Natural killer cell (primary cell): ENCODE data around the gene TIAM1. TPM values are rescaled to one million over a fixed set of nuclear protein-coding genes. Genes with fewer than 3 reads are reported as not detected.

Experiments
- ATAC-seq, 3 donors: fragments of 150-1000 bp in 2 of 3; fragments of 200-7000 bp in 1 of 3; cut with Tn5 transposase; 1 replicate in 1 of 3; 2 replicates in 2 of 3; pipeline ENCODE4 v1.10.0; 2021; ENCODE audit warnings: mild to moderate bottlenecking in 2 of 3, moderate library complexity in 2 of 3
- DNase-seq, 2 donors: peaks; one replicate each; pipeline versions ENCODE4 v3.0.0 to v3.0.0-alpha.2; 2013 to 2021; ENCODE audit warnings: mixed read lengths in 1 of 2
- H3K27ac ChIP-seq: one replicate; pipeline ENCODE4 v1.5.1; 2013; ENCODE audit warnings: mild to moderate bottlenecking, low read length
- H3K27me3 ChIP-seq: one replicate; pipeline ENCODE4 v1.6.1; 2013; ENCODE audit warnings: low read length; ENCODE audit not compliant: control insufficient read depth, insufficient read depth
- H3K36me3 ChIP-seq: one replicate; pipeline ENCODE4 v1.6.1; 2013; ENCODE audit warnings: low read length; ENCODE audit not compliant: control insufficient read depth, insufficient read depth
- H3K4me1 ChIP-seq: one replicate; pipeline ENCODE4 v1.6.1; 2013; ENCODE audit warnings: low read length; ENCODE audit not compliant: control insufficient read depth, insufficient read depth
- H3K4me3 ChIP-seq: one replicate; pipeline ENCODE4 v1.5.1; 2013; ENCODE audit warnings: low read length
- H3K9me3 ChIP-seq: one replicate; pipeline ENCODE4 v1.6.1; 2013; ENCODE audit warnings: low read length; ENCODE audit not compliant: control insufficient read depth, insufficient read depth
- H3K27ac Mint-ChIP-seq, 2 donors: one replicate each; pipeline ENCODE4 v1.8.0; 2022; ENCODE audit warnings: mild to moderate bottlenecking in 2 of 2, mixed read lengths in 2 of 2, moderate library complexity in 1 of 2
- H3K27me3 Mint-ChIP-seq, 2 donors: one replicate each; pipeline ENCODE4 v1.8.0; 2022; ENCODE audit warnings: low read depth in 2 of 2, mixed read lengths in 2 of 2
- H3K36me3 Mint-ChIP-seq: one replicate; pipeline ENCODE4 v1.8.0; 2022; ENCODE audit warnings: mixed read lengths
- H3K4me1 Mint-ChIP-seq, 2 donors: one replicate each; pipeline ENCODE4 v1.8.0; 2022; ENCODE audit warnings: mixed read lengths in 2 of 2
- H3K4me3 Mint-ChIP-seq: one replicate; pipeline ENCODE4 v1.8.0; 2022; ENCODE audit warnings: mild to moderate bottlenecking, moderate library complexity, mixed read lengths
- H3K9me3 Mint-ChIP-seq, 2 donors: one replicate each; pipeline ENCODE4 v1.8.0; 2022; ENCODE audit warnings: mixed read lengths in 2 of 2
- CTCF ChIP-seq: fragments of 200-600 bp; IDR thresholded peaks from one replicate; pipeline ENCODE4 v1.8.0; 2022; ENCODE audit warnings: antibody characterized with exemption
- WGBS: methylation state at CpG from one replicate; pipeline ENCODE4 v1.1.7; 2013; ENCODE audit warnings: missing lambda C conversion rate; ENCODE audit not compliant: insufficient coverage; 5-methylcytosine and 5-hydroxymethylcytosine counted together
- intact Hi-C: fragments of 100-400 bp; cut with micrococcal nuclease; formaldehyde crosslinking; loops from one replicate; pipeline ENCODE4 v1.14.2; 2022
- total RNA-seq, 4 donors: library from RNA; stranded (reverse); fragments of 120-200 nt in 1 of 4; gene quantifications; one replicate each; pipeline versions ENCODE4 v1.2.3 to v1.2.4, GENCODE V29; 2013 to 2022

Gene TIAM1
- total RNA-seq, 3 donors from 2014 or later (not counting 1 experiment from before 2014, with no cell fraction given): 19.1 to 32.3 (median 19.4) TPM

- peaks cover 11 to 12% of the 10 kb centered on the region in 2 donors for H3K4me1 Mint-ChIP-seq
- H3K36me3 Mint-ChIP-seq: peaks cover 12% of the 10 kb centered on the region
- ATAC-seq: no peak
Observed at GRCh38 chr21:31236528-31236927, 107.5 kb downstream of the TIAM1 start.

DNA sequence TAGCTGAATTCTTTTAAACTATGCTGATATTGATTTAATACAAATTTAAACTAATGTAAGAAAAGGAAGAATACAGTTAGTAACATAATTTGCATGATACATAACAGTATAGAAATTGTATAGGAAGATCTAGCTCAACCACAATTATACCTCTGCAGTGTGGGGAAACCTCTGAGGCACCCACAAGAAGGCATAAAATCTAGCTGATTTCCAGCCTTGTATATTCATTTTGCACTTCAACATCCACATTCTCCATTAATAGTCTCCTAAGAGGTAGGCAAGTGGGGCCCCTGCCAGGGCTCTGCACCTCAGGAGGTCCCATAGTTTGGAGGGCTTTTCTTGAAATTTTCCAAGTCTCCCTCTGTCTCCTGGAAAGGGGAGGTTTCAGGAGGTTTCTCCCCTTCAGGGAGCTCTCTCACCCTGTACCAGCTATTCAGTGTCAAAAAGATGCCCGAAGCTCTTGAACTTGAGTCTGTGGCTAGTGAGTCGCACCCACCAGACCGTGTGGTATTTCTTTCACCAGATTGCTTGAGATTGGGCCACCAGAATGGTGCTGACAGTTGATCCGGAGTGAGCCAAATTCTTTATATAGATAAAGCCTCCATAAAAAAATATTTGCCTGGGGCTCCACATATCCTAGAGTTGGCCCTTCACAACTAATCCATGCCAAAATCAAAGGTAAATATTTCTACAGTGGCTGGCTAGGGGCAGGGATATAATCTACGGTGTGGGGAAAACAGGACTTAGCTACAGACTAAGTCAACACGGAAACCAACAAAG is 108.2 kb downstream of the TIAM1 start:
- H3K4me1 ChIP-seq: peaks cover 6% of the 10 kb centered on the region
- Mint-ChIP-seq H3K4me1 (peaks cover 11 to 12% of the 10 kb centered on the region in 2 donors), H3K9me3 (peaks cover 3 to 5% of the 10 kb centered on the region in 2 donors), H3K4me3 (no peak overlapping the region), H3K27me3 (no peaks in the 10 kb centered on the region), H3K27ac (no peak overlapping the region), H3K36me3 (peaks cover 6% of the 10 kb centered on the region)
- no peak for TF ChIP-seq CTCF
- H3K9me3 ChIP-seq: peaks cover 5% of the 10 kb centered on the region
- no peak overlapping the region for H3K4me3 ChIP-seq
- no peak overlapping the region for H3K27ac ChIP-seq
- intact Hi-C loops: no loop called here
- DNase-seq (no peak), ATAC-seq (peak in 1 of 3 donors; percentile 45)
- H3K27me3 ChIP-seq: no peaks in the 10 kb centered on the region
- 59% methylated on average over 6 of the region's 6 CpGs for WGBS
- no peaks in the 10 kb centered on the region for H3K36me3 ChIP-seq

More at GRCh38 chr21:31236528-31236927, 107.5 kb downstream of the TIAM1 start:
- peaks cover 3 to 6% of the 10 kb centered on the region in 2 donors for H3K9me3 Mint-ChIP-seq
- Histone ChIP-seq H3K27me3 (no peaks in the 10 kb centered on the region), H3K4me1 (peaks cover 6% of the 10 kb centered on the region), H3K4me3 (no peak overlapping the region), H3K9me3 (peaks cover 5% of the 10 kb centered on the region), H3K27ac (no peak overlapping the region), H3K36me3 (no peaks in the 10 kb centered on the region)
- no peak overlapping the region for H3K27ac Mint-ChIP-seq
- TF ChIP-seq CTCF: no peak
- intact Hi-C loops: no loop called here
- no peak overlapping the region for H3K4me3 Mint-ChIP-seq
- peak in 1 of 2 donors; percentile 10 for DNase-seq
- 51% methylated on average over 5 of the region's 5 CpGs for WGBS
- no peaks in the 10 kb centered on the region for H3K27me3 Mint-ChIP-seq

GRCh38 chr21:31234936-31235335 is 109.1 kb downstream of the TIAM1 start:
- H3K36me3 ChIP-seq: no peaks in the 10 kb centered on the region
- H3K36me3 Mint-ChIP-seq: no peaks in the 10 kb centered on the region
- DNase-seq (no peak), ATAC-seq (no peak)
- peaks cover 11 to 12% of the 10 kb centered on the region in 2 donors for H3K4me1 Mint-ChIP-seq
- H3K4me3 ChIP-seq: no peak overlapping the region
- H3K4me3 Mint-ChIP-seq: no peak overlapping the region
- H3K27me3 Mint-ChIP-seq: no peaks in the 10 kb centered on the region
- intact Hi-C loops: no loop called here
- H3K9me3 Mint-ChIP-seq: peaks cover 0 to 3% of the 10 kb centered on the region in 2 donors
- 91% methylated on average over 2 of the region's 2 CpGs for WGBS
- no peaks in the 10 kb centered on the region for H3K27me3 ChIP-seq
- peaks cover 6% of the 10 kb centered on the region for H3K4me1 ChIP-seq
- H3K27ac ChIP-seq: no peak overlapping the region
- no peaks in the 10 kb centered on the region for H3K9me3 ChIP-seq
- no peak for TF ChIP-seq CTCF
- H3K27ac Mint-ChIP-seq: no peak overlapping the region
